Heart left ventricle (tissue), 13 donors: ENCODE results near the gene ACOXL.

ENCODE experiments used
- POLR2A ChIP-seq, 2 donors: fragments of 450-650 bp; IDR thresholded peaks; one replicate each; pipeline ENCODE4 v1.6.1; 2017; ENCODE audit warnings: antibody characterized with exemption in 2 of 2, mild to moderate bottlenecking in 2 of 2, moderate library complexity in 2 of 2
- TF ChIP-seq, protein P1 (sequence below), 12 donors: fragments of 200-600 bp; sonication (generic) in 4 of 12; IDR thresholded peaks; one replicate each; pipeline versions ENCODE4 v1.5.0 to v1.8.0; 2018 to 2022; ENCODE audit warnings: antibody characterized with exemption in 12 of 12, mild to moderate bottlenecking in 5 of 12
- donor health status: ischemic (EF 13 %, LVEDD 7.1; RV severe dilation, severe dysfunction).
- donor health status: DM: no; HTN: yes; CAD: no.
- donor health status: DM: no; HTN: no; CAD: no.
- donor health status: ischemic (EF 25% LVEDD 6.9; RV normal size, moderate dysfunction).
- donor health status: ischemic (EF 25% LVEDD 5.7; RV mildly dilated, moderate dysfunction).
- donor health status: ischemic (EF 35%, LVEDD 5.7; RV mildly dilated, moderate dysfunction).
- donor health status: nonischemic (EF 11% LVEDD 7.7; RV severe dilation, severe dysfunction).
- donor health status: DM: yes; HTN: yes; CAD: no.
- donor health status: PGD.
- donor health status: ischemic (EF 29% LVEDD 5.4; RV normal size, mild dysfunction).
- donor health status: nonischemic (EF 23%, LVEDD 6.1; RV moderate dilation, normal function).

- TF ChIP-seq, protein P1, sequence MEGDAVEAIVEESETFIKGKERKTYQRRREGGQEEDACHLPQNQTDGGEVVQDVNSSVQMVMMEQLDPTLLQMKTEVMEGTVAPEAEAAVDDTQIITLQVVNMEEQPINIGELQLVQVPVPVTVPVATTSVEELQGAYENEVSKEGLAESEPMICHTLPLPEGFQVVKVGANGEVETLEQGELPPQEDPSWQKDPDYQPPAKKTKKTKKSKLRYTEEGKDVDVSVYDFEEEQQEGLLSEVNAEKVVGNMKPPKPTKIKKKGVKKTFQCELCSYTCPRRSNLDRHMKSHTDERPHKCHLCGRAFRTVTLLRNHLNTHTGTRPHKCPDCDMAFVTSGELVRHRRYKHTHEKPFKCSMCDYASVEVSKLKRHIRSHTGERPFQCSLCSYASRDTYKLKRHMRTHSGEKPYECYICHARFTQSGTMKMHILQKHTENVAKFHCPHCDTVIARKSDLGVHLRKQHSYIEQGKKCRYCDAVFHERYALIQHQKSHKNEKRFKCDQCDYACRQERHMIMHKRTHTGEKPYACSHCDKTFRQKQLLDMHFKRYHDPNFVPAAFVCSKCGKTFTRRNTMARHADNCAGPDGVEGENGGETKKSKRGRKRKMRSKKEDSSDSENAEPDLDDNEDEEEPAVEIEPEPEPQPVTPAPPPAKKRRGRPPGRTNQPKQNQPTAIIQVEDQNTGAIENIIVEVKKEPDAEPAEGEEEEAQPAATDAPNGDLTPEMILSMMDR (IDR thresholded peaks at IDR 0.05) = no peak
- no peak for TF ChIP-seq POLR2A (IDR thresholded peaks at IDR 0.05)
Measured at GRCh38 chr2:110707386-110707965, 24.9 kb upstream of the ACOXL start.
